Epithelial cell of esophagus (primary cell): ENCODE results near the gene CHIC2.

Experiments used
- DNase-seq: peaks from one replicate; pipeline ENCODE4 v3.0.0; 2010; ENCODE audit warnings: low read depth
- H3K4me3 ChIP-seq: 2 replicates; pipeline ENCODE4 v1.5.1; 2011; ENCODE audit warnings: mild to moderate bottlenecking, low read length, control low read depth
- TF ChIP-seq, protein P1 (sequence below): IDR thresholded peaks from 2 replicates; pipeline ENCODE4 v1.5.1; 2011; ENCODE audit warnings: low read depth, mild to moderate bottlenecking, low read length, control low read depth, inconsistent platforms; ENCODE audit not compliant: insufficient read depth; ENCODE audit errors: missing control alignments

Gene CHIC2

GRCh38 chr4:54097152-54097551, 32.7 kb upstream of the CHIC2 start:
- TF ChIP-seq, protein P1, sequence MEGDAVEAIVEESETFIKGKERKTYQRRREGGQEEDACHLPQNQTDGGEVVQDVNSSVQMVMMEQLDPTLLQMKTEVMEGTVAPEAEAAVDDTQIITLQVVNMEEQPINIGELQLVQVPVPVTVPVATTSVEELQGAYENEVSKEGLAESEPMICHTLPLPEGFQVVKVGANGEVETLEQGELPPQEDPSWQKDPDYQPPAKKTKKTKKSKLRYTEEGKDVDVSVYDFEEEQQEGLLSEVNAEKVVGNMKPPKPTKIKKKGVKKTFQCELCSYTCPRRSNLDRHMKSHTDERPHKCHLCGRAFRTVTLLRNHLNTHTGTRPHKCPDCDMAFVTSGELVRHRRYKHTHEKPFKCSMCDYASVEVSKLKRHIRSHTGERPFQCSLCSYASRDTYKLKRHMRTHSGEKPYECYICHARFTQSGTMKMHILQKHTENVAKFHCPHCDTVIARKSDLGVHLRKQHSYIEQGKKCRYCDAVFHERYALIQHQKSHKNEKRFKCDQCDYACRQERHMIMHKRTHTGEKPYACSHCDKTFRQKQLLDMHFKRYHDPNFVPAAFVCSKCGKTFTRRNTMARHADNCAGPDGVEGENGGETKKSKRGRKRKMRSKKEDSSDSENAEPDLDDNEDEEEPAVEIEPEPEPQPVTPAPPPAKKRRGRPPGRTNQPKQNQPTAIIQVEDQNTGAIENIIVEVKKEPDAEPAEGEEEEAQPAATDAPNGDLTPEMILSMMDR: no peak
- no peak overlapping the region for H3K4me3 ChIP-seq
- no peak for DNase-seq

DNA sequence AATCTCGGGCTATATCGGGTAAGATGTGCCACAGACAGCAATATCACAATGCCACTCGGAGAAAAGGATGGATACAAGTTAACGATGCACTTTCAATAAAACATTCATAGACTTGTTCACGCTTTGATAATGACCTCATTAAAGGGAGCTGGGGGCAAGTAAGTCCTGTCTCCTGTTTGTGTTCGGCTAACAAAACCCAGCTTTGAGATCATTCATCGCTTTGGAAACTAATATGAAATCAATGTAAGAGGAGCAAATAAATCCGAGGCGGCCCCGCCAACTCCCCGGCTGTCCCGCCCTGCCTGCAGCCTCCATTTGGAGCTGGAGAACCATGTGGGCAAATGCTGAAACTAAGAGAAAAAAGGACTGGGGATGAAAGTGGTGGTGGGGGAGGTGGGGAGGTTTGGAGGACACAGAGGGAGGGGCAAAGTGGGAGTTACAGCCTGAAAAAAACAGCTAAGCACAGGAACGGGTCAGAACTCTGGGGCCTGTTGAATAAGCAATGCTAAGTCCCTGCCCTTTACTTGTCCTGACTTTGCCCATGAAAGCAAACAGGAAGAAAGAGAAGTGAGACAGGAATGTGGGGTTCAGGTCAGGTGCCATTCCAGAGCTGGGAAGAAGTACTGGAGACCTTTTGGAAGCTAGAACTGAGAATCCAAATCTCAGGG, 32.0 kb upstream of the CHIC2 start:
- TF ChIP-seq, protein P1: no peak
- H3K4me3 ChIP-seq: no peak overlapping the region
- DNase-seq: no peak

GRCh38 chr4:54095110-54095825, 30.9 kb upstream of the CHIC2 start:
- H3K4me3 ChIP-seq: no peak overlapping the region
- DNase-seq: no peak
- TF ChIP-seq, protein P1: no peak

DNA sequence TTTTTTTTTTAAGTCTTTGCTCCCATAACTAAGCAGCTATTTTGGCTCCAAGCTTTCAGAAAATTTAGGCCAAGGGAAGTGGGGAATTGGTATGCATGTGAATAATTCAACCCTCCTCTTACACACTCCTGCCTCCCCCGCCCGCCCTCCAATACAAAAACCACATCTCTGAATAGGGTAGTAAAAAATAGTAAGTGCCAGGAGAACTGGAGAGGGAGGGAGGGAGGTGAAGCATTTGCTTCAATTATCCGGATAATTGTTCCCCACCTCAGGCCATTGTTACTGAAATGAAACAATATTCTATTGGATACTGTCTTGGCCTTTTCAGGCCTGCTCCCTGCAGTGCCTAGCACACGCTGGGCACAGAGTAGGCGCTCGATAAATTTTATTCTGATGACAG, 30.0 kb upstream of the CHIC2 start:
- DNase-seq: no peak
- TF ChIP-seq, protein P1: no peak
- H3K4me3 ChIP-seq: no peak overlapping the region

- H3K4me3 ChIP-seq: no peak overlapping the region
- TF ChIP-seq, protein P1: no peak
- no peak for DNase-seq
Measured at GRCh38 chr4:54093324-54094240, 29.2 kb upstream of the CHIC2 start.

- TF ChIP-seq, protein P1: no peak
- H3K4me3 ChIP-seq: peak overlapping the region; percentile 65
- DNase-seq: no peak
Measured at GRCh38 chr4:54092405-54093323, 28.3 kb upstream of the CHIC2 start.
